ENCODE data around the gene SCUBE2.

SCUBE2 gene

DNA sequence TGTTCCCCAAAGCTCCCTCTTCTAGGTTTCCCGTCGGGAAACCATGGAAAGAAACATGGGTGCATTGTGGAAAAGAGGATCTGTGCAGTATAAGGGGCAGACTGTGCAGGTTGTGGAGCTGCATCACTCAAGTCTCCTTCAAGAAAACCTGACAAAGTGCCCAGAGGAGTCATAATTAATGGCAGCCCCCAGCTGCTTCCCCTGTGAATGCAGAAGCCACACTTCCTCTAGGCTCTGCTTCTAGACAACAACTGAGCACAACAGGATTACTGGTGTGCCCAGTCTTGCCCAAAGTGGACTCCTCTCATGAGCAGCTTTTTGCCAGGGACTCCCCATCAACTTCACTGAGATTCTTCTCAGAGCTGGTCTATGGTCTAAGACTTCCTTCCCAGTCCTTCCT lies 42.6 kb upstream of the SCUBE2 start:
- Histone ChIP-seq H3K9me3 (ENCODE audit: control insufficient read depth, low read length) (no peaks in the 10 kb centered on the region), H3K36me3 (ENCODE audit: control insufficient read depth in 1 of 2, insufficient read depth in 2 of 2, low read depth in 1 of 2, low read length in 2 of 2) (peaks cover 25 to 63% of the 10 kb centered on the region in 2 experiments), H2BK12ac (ENCODE audit: low read length in 2 of 2) (no peak overlapping the region), H3K4me2 (ENCODE audit: low read length, poor library complexity, severe bottlenecking) (no peak overlapping the region), H3K4me3 (ENCODE audit: insufficient read depth in 1 of 2, low read depth in 1 of 2, low read length in 2 of 2) (no peak overlapping the region), H3K9ac (ENCODE audit: low read length) (no peak overlapping the region), H3K18ac (ENCODE audit: low read depth in 1 of 2, low read length in 2 of 2) (no peak overlapping the region), H2AK5ac (ENCODE audit: low read length, severe bottlenecking) (no peak overlapping the region), H3K4ac (ENCODE audit: low read depth in 1 of 2, low read length in 2 of 2) (no peak overlapping the region), H3K23ac (ENCODE audit: low read length in 2 of 2) (no peak overlapping the region), H2BK15ac (ENCODE audit: low read depth, poor library complexity, severe bottlenecking) (no peak overlapping the region), H3K14ac (ENCODE audit: low read length in 2 of 2) (no peak overlapping the region), H2BK120ac (ENCODE audit: low read depth, low read length) (no peak overlapping the region), H3K27me3 (ENCODE audit: control insufficient read depth in 1 of 2, insufficient read depth in 1 of 2, low read length in 2 of 2) (no peaks in the 10 kb centered on the region), H2BK5ac (ENCODE audit: low read depth, low read length, poor library complexity, severe bottlenecking) (no peak overlapping the region), H4K91ac (ENCODE audit: low read length) (no peak overlapping the region), H3K27ac (ENCODE audit: low read length, poor library complexity, severe bottlenecking) (no peak overlapping the region), H3K79me1 (replicated peaks; ENCODE audit: low read length, poor library complexity, severe bottlenecking) (no peaks in the 10 kb centered on the region), H4K8ac (ENCODE audit: low read length) (no peak overlapping the region), H3K4me1 (ENCODE audit: control insufficient read depth, insufficient read depth, low read depth, low read length) (peaks cover 9% of the 10 kb centered on the region), H2AFZ (ENCODE audit: low read depth, low read length) (no peak overlapping the region)
- no peak for DNase-seq
- 94% methylated on average over 2 of the region's 2 CpGs for WGBS

GRCh38 chr11:9132203-9132878 lies 40.9 kb upstream of the SCUBE2 start:
- H3K23ac ChIP-seq (ENCODE audit: low read length in 2 of 2): no peak overlapping the region
- H2BK15ac ChIP-seq (ENCODE audit: low read depth, poor library complexity, severe bottlenecking): no peak overlapping the region
- H3K9ac ChIP-seq (ENCODE audit: low read length): no peak overlapping the region
- H3K79me1 ChIP-seq (replicated peaks; ENCODE audit: low read length, poor library complexity, severe bottlenecking): no peaks in the 10 kb centered on the region
- H3K27ac ChIP-seq (ENCODE audit: low read length, poor library complexity, severe bottlenecking): no peak overlapping the region
- 96% methylated on average over 5 of the region's 5 CpGs for WGBS
- no peak overlapping the region for H3K4ac ChIP-seq (ENCODE audit: low read depth in 1 of 2, low read length in 2 of 2)
- no peak for DNase-seq
- H4K91ac ChIP-seq (ENCODE audit: low read length): no peak overlapping the region
- H3K14ac ChIP-seq (ENCODE audit: low read length in 2 of 2): no peak overlapping the region
- H4K8ac ChIP-seq (ENCODE audit: low read length): no peak overlapping the region
- H3K18ac ChIP-seq (ENCODE audit: low read depth in 1 of 2, low read length in 2 of 2): no peak overlapping the region
- H2BK12ac ChIP-seq (ENCODE audit: low read length in 2 of 2): no peak overlapping the region
- H2AK5ac ChIP-seq (ENCODE audit: low read length, severe bottlenecking): no peak overlapping the region
- H3K27me3 ChIP-seq (ENCODE audit: control insufficient read depth in 1 of 2, insufficient read depth in 1 of 2, low read length in 2 of 2): no peaks in the 10 kb centered on the region
- peaks cover 1% of the 10 kb centered on the region for H3K4me1 ChIP-seq (ENCODE audit: control insufficient read depth, insufficient read depth, low read depth, low read length)
- no peak overlapping the region for H2BK5ac ChIP-seq (ENCODE audit: low read depth, low read length, poor library complexity, severe bottlenecking)
- H3K9me3 ChIP-seq (ENCODE audit: control insufficient read depth, low read length): no peaks in the 10 kb centered on the region
- no peak overlapping the region for H2AFZ ChIP-seq (ENCODE audit: low read depth, low read length)
- no peak overlapping the region for H3K4me2 ChIP-seq (ENCODE audit: low read length, poor library complexity, severe bottlenecking)
- no peak overlapping the region for H2BK120ac ChIP-seq (ENCODE audit: low read depth, low read length)
- H3K4me3 ChIP-seq (ENCODE audit: insufficient read depth in 1 of 2, low read depth in 1 of 2, low read length in 2 of 2): no peak overlapping the region
- peaks cover 21 to 51% of the 10 kb centered on the region in 2 experiments for H3K36me3 ChIP-seq (ENCODE audit: control insufficient read depth in 1 of 2, insufficient read depth in 2 of 2, low read depth in 1 of 2, low read length in 2 of 2)

DNA sequence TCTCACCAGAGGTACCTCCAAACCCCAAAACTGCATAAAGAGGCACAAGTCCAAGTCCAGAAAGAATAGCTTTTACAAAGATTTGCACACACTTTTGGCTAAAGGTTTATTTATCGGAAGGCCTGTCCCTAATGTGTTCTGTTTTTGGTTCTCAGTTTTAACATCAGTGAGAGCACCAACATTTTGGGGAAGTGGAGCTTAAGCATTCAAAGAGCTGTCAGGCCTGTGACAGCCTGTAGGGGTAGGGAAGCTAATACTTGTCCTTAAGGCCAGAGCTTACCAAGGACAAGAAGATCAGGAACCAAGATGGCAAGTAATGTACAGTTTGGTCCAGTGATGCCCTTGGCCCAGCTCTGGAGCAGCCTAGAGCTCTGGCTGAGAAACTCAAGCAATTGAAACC lies 38.9 kb upstream of the SCUBE2 start:
- Histone ChIP-seq H3K18ac (ENCODE audit: low read depth in 1 of 2, low read length in 2 of 2) (no peak overlapping the region), H3K23ac (ENCODE audit: low read length in 2 of 2) (no peak overlapping the region), H3K4me2 (ENCODE audit: low read length, poor library complexity, severe bottlenecking) (peak overlapping the region; percentile 18), H3K9ac (ENCODE audit: low read length) (no peak overlapping the region), H3K4ac (ENCODE audit: low read depth in 1 of 2, low read length in 2 of 2) (no peak overlapping the region), H3K14ac (ENCODE audit: low read length in 2 of 2) (no peak overlapping the region), H2BK120ac (ENCODE audit: low read depth, low read length) (no peak overlapping the region), H3K36me3 (ENCODE audit: control insufficient read depth in 1 of 2, insufficient read depth in 2 of 2, low read depth in 1 of 2, low read length in 2 of 2) (peaks cover 15 to 31% of the 10 kb centered on the region in 2 experiments), H3K27me3 (ENCODE audit: control insufficient read depth in 1 of 2, insufficient read depth in 1 of 2, low read length in 2 of 2) (no peaks in the 10 kb centered on the region), H2BK15ac (ENCODE audit: low read depth, poor library complexity, severe bottlenecking) (no peak overlapping the region), H2BK5ac (ENCODE audit: low read depth, low read length, poor library complexity, severe bottlenecking) (no peak overlapping the region), H4K8ac (ENCODE audit: low read length) (no peak overlapping the region), H3K27ac (ENCODE audit: low read length, poor library complexity, severe bottlenecking) (no peak overlapping the region), H3K4me1 (ENCODE audit: control insufficient read depth, insufficient read depth, low read depth, low read length) (no peaks in the 10 kb centered on the region), H3K79me1 (replicated peaks; ENCODE audit: low read length, poor library complexity, severe bottlenecking) (no peaks in the 10 kb centered on the region), H2AFZ (ENCODE audit: low read depth, low read length) (no peak overlapping the region), H2BK12ac (ENCODE audit: low read length in 2 of 2) (no peak overlapping the region), H4K91ac (ENCODE audit: low read length) (no peak overlapping the region), H2AK5ac (ENCODE audit: low read length, severe bottlenecking) (no peak overlapping the region), H3K9me3 (ENCODE audit: control insufficient read depth, low read length) (no peaks in the 10 kb centered on the region), H3K4me3 (ENCODE audit: insufficient read depth in 1 of 2, low read depth in 1 of 2, low read length in 2 of 2) (no peak overlapping the region)
- WGBS: 100% methylated on average over 1 of the region's 1 CpG
- DNase-seq: no peak

- no peak overlapping the region for H3K4me2 ChIP-seq (ENCODE audit: low read length, poor library complexity, severe bottlenecking)
- H3K9me3 ChIP-seq (ENCODE audit: control insufficient read depth, low read length): no peaks in the 10 kb centered on the region
- no peak overlapping the region for H3K18ac ChIP-seq (ENCODE audit: low read depth in 1 of 2, low read length in 2 of 2)
- H3K27ac ChIP-seq (ENCODE audit: low read length, poor library complexity, severe bottlenecking): no peak overlapping the region
- no peak overlapping the region for H2BK15ac ChIP-seq (ENCODE audit: low read depth, poor library complexity, severe bottlenecking)
- no peak overlapping the region for H3K4ac ChIP-seq (ENCODE audit: low read depth in 1 of 2, low read length in 2 of 2)
- H2AK5ac ChIP-seq (ENCODE audit: low read length, severe bottlenecking): no peak overlapping the region
- WGBS: 20% methylated on average over 1 of the region's 2 CpGs
- no peaks in the 10 kb centered on the region for H3K4me1 ChIP-seq (ENCODE audit: control insufficient read depth, insufficient read depth, low read depth, low read length)
- H4K8ac ChIP-seq (ENCODE audit: low read length): no peak overlapping the region
- H2AFZ ChIP-seq (ENCODE audit: low read depth, low read length): no peak overlapping the region
- peaks cover 7 to 15% of the 10 kb centered on the region in 2 experiments for H3K36me3 ChIP-seq (ENCODE audit: control insufficient read depth in 1 of 2, insufficient read depth in 2 of 2, low read depth in 1 of 2, low read length in 2 of 2)
- no peak overlapping the region for H4K91ac ChIP-seq (ENCODE audit: low read length)
- H2BK5ac ChIP-seq (ENCODE audit: low read depth, low read length, poor library complexity, severe bottlenecking): no peak overlapping the region
- no peak overlapping the region for H3K9ac ChIP-seq (ENCODE audit: low read length)
- no peak overlapping the region for H2BK12ac ChIP-seq (ENCODE audit: low read length in 2 of 2)
- H3K23ac ChIP-seq (ENCODE audit: low read length in 2 of 2): no peak overlapping the region
- no peak for DNase-seq
- H3K79me1 ChIP-seq (replicated peaks; ENCODE audit: low read length, poor library complexity, severe bottlenecking): no peaks in the 10 kb centered on the region
- no peak overlapping the region for H2BK120ac ChIP-seq (ENCODE audit: low read depth, low read length)
- H3K4me3 ChIP-seq (ENCODE audit: insufficient read depth in 1 of 2, low read depth in 1 of 2, low read length in 2 of 2): no peak overlapping the region
- H3K14ac ChIP-seq (ENCODE audit: low read length in 2 of 2): no peak overlapping the region
- H3K27me3 ChIP-seq (ENCODE audit: control insufficient read depth in 1 of 2, insufficient read depth in 1 of 2, low read length in 2 of 2): no peaks in the 10 kb centered on the region
Observed at GRCh38 chr11:9126636-9127035, 35.2 kb upstream of the SCUBE2 start.

Data from mesenchymal stem cell (in vitro differentiated cells and primary cell).